ENCODE measurements around the gene DIPK1A. TPM values are rescaled to one million over a fixed set of nuclear protein-coding genes. Genes with fewer than 3 reads are reported as not detected.

Gene DIPK1A
- total RNA-seq, 1 donor from 2014 or later, result 1.3 TPM

DNA sequence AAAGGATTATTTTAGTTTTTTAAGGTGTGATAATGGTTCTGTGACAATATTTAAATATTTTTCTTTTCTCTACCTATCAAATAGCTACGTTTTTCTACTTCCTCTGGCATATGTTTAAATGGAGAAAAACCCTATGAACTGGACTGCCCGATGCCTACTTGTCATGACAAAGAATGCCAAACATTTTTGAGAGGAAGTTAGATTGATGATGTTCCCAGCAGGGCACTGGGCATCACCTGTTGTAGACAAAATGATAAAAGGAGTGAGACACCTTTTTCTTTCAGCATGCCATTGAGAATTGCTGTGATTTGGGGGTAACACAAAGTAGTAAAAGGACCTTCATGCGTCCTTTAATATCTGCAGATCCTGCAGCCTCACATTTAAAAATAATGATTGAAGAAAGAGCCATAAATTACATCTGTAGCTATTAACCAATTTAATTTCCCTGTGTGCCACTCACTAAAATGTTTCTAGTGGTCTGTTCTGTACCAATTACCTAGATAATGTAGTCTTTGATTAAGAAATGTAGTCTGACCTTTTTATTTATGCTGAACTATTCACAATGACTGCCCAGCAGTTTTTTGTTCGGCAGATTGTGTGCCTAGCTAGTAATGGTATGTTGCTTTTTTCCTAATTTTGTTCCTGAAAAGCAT lies 81.8 kb downstream of the DIPK1A start:
- DNase-seq (ENCODE audit: extremely low read depth, low read depth, low spot score), result no peak

DNA sequence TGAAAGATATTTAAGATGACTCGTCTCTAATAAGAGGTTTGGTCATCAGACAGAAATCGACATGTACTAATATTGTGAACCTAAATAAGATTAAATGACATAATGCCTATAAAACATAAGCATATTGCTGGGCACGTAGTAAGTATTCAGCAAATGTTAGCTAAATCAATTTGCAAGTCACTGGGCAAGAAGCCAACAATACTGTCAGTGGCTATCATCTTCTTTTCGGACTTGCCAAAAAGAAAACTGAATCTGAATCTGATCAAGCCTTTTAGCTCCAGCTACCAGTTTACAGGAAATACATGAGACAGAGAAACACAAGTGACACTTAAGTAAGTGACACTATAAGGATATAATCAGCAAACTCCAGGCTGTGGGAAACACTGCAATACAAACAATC lies 83.5 kb downstream of the DIPK1A start:
- no peak for DNase-seq (ENCODE audit: extremely low read depth, low read depth, low spot score)

DNA sequence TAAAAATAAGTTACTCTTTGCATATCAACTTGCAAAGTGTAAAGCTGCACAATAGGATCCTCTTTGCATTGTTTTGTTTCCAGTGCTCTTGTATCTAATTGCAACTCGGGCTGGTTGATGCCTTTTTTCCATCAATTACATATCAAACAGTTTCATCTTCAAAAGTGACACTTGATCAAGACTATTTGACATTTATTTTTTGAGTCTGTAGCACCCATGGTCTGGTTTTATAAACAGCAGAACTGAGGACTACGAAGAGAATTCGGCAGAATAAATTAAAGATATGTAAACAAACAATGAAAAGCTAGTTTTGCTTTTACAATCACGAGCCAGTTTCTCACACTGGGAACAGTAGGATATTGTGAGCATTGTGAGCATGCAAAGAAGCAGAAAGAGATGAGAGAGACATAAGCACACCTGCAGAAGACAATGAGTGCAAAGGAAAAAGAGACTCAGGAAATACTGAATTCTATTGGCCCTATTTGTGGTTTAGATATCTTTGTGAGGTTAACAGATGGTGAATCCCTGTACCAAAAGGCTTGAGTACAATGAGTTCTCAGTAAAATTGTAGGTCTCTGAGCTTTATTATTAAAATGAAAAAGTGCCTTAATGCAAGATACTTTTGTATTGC lies 84.1 kb downstream of the DIPK1A start:
- no peak for DNase-seq (ENCODE audit: extremely low read depth, low read depth, low spot score)

GRCh38 chr1:92876351-92876750 lies 84.9 kb downstream of the DIPK1A start:
- DNase-seq (ENCODE audit: extremely low read depth, low read depth, low spot score), result no peak

- DNase-seq (ENCODE audit: extremely low read depth, low read depth, low spot score), result no peak
Measured at GRCh38 chr1:92874987-92875386, 86.3 kb downstream of the DIPK1A start.

GRCh38 chr1:92872719-92873118 lies 88.5 kb downstream of the DIPK1A start:
- DNase-seq (ENCODE audit: extremely low read depth, low read depth, low spot score), result no peak

DNA sequence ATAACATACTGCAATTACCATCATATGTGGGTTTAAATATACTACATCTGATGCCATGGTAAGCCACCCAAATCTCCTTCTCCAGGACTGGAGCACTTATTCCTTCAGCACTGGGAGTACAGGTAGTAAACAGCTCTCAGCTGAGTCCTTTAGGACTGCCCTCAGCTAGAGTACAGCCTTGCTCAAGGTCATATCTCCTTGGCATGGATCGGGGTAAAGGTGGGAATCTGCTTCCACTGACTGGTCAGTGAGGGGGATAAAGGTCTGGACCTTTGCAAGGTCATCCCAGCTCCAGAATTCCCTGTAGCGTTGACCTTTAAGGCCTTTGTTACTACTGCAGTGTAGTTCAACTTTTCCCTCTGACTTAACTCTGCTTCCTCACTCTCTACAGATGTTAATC lies 90.7 kb downstream of the DIPK1A start:
- DNase-seq (ENCODE audit: extremely low read depth, low read depth, low spot score), result no peak

DNA sequence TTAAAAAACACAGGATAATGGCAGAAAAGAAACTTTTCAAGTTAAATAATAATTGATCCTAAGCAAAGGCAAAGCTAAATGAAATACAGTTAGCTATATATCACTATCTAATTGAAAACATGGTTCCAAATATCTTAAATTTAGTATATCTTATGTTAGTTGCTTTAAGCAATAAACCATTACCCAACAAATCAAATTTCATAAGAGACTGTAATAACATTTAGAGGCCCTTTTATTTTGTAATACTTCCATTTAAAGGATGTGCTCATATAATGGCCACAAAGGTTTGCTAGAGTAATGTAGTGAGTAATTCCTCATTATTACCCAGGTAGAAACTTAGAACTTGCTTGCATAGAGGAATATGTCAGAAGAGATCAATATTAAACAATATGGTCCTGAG lies 97.1 kb downstream of the DIPK1A start:
- no peak for DNase-seq (ENCODE audit: extremely low read depth, low read depth, low spot score)

GRCh38 chr1:92862605-92863004 lies 98.7 kb downstream of the DIPK1A start:
- no peak for DNase-seq (ENCODE audit: extremely low read depth, low read depth, low spot score)

DNA sequence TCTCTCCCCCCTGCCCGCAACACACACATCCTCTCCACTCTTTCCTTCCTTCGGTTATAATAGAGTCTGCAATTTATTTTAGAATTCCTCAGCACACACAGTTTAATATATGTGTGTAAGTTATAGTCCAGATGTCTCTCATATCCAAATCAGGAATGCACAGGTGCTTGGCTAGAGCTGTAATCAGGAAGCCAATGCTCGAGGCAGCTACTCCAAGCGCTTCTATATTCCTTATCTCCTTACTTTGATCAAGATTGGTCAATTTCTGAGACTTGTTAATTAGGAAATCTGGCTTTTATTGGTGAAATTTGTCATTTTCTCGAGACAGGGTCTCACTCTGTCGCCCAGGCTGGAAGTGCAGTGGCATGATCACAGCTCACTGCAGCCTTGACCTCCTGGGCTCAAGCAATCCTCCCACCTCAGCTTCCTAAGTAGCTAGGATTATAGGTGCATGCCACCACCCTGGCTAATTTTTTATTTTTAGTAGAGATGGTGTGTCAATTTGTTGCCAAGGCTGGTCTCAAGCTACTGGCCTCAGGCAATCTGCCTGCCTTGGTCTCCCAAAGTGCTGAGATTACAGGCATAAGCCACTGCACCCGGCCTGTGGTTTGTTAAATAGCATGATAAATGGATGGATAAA lies 101.7 kb downstream of the DIPK1A start:
- no peak for DNase-seq (ENCODE audit: extremely low read depth, low read depth, low spot score)

DNA sequence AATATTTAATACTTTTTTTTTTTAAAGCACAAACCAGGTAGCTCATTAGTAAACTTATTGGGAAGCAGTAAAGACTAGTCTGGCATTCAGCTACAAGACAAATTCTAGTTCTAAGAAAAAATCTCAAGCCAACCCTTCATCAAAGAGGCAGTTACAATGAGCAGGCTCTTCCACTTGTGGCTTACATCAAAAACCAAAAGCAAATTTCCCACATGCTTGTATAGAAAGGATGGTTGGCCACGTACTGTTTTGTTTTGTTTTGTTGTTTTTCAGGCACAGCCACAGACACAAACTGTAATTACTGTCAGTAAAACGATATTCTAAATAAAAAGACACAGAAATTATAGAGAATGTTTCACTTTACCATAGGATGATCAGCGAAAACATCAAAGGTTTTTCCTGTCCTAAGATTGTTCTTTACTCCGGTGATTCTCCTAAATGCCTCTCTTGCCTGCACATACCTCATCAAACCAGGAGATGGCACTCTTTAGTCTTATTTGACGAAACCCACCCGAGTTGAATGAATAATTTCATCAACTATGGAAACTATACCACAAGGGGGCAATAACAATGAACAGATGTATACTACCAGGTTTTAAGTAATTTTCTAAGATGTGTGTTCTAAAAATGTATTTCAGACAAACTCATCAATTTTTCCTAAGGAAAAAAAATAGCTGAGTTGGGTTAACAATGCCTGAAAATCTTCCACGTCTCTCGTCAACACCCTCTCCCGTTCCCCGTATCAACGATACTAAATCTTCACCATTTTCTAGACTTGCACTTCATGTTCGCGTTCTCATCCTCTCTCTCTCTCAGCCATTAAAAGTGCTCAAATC lies 102.5 kb downstream of the DIPK1A start:
- peak; percentile 68 for DNase-seq (ENCODE audit: extremely low read depth, low read depth, low spot score)

DNA sequence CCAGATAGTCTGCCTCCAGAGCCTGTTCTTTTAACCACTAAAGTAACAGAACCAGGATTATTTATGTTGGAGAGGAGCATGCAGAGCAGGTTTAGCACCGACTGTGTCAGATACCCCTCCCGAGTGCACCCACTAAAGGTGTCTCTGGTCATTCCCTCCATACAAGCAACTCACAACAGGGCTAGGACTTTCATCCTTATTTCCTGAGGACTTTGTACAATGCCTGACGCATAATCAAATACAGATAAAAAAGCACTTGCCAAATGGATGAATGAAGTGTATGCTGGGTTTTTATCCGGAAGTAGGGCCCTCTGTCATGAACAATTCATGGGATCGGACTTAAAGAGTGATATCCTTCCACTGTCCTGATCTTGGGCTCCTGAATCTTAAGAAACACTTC lies 103.4 kb downstream of the DIPK1A start:
- DNase-seq (ENCODE audit: extremely low read depth, low read depth, low spot score), result no peak

DNA sequence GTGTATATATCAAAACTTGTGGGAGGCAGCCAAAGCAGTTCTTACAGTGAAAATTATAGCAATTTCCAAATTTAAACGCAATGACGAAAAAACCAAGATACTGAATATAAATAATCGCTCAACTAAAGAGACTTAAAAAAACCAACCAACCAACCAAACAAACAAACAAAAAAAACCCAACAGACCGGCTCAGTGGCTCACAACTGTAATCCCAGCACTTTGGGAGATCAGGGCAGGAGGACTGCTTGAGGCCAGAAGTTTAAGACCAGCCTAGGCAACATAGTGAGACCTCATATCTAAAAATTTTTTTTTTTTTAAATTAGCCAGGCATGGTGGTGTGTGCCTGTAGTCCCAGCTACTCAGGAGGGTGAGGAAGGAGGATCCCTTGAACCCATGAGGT lies 106.0 kb downstream of the DIPK1A start:
- no peak for DNase-seq (ENCODE audit: extremely low read depth, low read depth, low spot score)

GRCh38 chr1:92854101-92854785 lies 107.0 kb downstream of the DIPK1A start:
- no peak for DNase-seq (ENCODE audit: extremely low read depth, low read depth, low spot score)

DNA sequence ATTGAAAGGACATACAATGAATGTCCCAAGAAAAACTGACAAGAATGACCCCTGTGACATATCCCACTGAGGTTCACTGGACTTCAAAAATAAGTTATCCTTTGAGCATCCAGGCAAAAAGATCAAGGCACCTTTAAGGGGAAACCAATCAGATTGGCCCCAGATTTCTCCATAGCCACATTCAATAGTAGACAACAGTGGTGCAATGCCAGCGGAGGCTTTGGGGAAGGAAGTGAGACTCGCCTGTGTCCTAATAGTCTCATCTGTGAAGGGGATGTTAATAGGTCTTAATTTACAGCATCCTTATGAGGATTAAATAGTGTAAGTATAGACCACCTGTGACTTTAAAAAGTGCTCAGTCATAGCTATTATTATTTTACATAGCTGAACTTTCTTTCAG lies 108.0 kb downstream of the DIPK1A start:
- no peak for DNase-seq (ENCODE audit: extremely low read depth, low read depth, low spot score)

- DNase-seq (ENCODE audit: extremely low read depth, low read depth, low spot score), result no peak
Measured at GRCh38 chr1:92851729-92852128, 109.5 kb downstream of the DIPK1A start.

GRCh38 chr1:92850019-92850418 lies 111.2 kb downstream of the DIPK1A start:
- no peak for DNase-seq (ENCODE audit: extremely low read depth, low read depth, low spot score)

GRCh38 chr1:92848201-92848600 lies 113.1 kb downstream of the DIPK1A start:
- DNase-seq (ENCODE audit: extremely low read depth, low read depth, low spot score), result no peak

DNA sequence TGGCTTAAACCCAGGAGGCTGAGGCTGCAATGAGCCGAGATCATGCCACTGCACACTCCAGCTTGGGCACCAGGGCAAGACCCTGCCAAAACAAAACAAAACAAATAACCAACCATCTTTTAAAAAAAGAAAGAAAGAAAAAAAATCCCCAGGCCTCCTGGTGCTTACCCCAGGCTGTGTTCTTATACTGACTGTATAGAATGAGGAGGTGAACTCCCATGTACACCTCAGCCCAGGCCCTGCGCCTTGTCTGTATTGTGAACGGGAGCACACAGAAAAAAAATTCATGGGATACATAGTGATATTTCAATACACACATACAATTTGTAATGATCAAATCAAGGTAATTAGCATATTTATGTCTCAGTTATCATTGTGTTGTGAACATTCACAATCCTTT lies 115.4 kb downstream of the DIPK1A start:
- no peak for DNase-seq (ENCODE audit: extremely low read depth, low read depth, low spot score)

DNA sequence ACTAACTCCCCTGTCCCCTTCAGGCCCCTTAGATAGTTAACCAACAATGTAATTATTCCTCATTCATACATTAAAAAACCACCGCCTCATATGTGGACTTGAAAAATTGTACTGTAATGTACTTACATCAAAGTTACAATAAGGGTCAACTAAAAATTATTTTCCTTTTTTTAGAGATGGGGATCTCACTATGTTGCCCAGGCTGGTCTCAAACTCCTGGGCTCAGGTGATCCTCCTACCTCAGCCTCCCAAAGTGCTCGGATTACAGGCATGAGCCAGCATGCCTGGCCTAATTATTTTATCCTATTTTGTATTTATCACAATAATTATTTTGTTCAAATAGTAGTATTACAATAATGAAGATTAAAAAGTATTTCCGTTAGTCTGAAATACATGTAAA lies 116.8 kb downstream of the DIPK1A start:
- no peak for DNase-seq (ENCODE audit: extremely low read depth, low read depth, low spot score)

Measured in glomerular endothelial cell (primary cell).